Measurements from ENCODE around the gene LRRC75A.

- TF ChIP-seq CTCF (conservative IDR thresholded peaks at IDR 0.05) (no peak), EZH2 (IDR thresholded peaks at IDR 0.05; ENCODE audit: low read depth) (no peak)
Measured at GRCh38 chr17:16465861-16466338, 26.1 kb downstream of the LRRC75A start.
